ENCODE data around the gene TFB2M.

Gene TFB2M

GRCh38 chr1:246587606-246588005 is 21.5 kb upstream of the TFB2M start:
- H3K4me3 ChIP-seq (ENCODE audit: low read depth, low read length): no peak overlapping the region
- TF ChIP-seq POLR2A (IDR thresholded peaks at IDR 0.05; ENCODE audit: extremely low read depth, insufficient read length) (no peak), MAX (IDR thresholded peaks at IDR 0.05; ENCODE audit: low read depth, low read length) (no peak), MYC (IDR thresholded peaks at IDR 0.05; ENCODE audit: low read depth, low read length) (no peak), CTCF (IDR thresholded peaks at IDR 0.05; ENCODE audit: low read depth, low read length) (no peak)

GRCh38 chr1:246587032-246587431 is 21.0 kb upstream of the TFB2M start:
- H3K4me3 ChIP-seq (ENCODE audit: low read depth, low read length): no peak overlapping the region
- DNase-seq (ENCODE audit: low read depth): no peak

More at GRCh38 chr1:246587606-246588005, 21.5 kb upstream of the TFB2M start:
- DNase-seq (ENCODE audit: low read depth): peak; percentile 37

GRCh38 chr1:246583448-246584185 is 17.6 kb upstream of the TFB2M start:
- TF ChIP-seq POLR2A (IDR thresholded peaks at IDR 0.05; ENCODE audit: extremely low read depth, insufficient read length): no peak
- no peak for TF ChIP-seq MYC (IDR thresholded peaks at IDR 0.05; ENCODE audit: low read depth, low read length)
- TF ChIP-seq CTCF (IDR thresholded peaks at IDR 0.05; ENCODE audit: low read depth, low read length): no peak
- no peak for TF ChIP-seq MAX (IDR thresholded peaks at IDR 0.05; ENCODE audit: low read depth, low read length)
- DNase-seq (ENCODE audit: low read depth): no peak
- H3K4me3 ChIP-seq (ENCODE audit: low read depth, low read length): no peak overlapping the region

More at GRCh38 chr1:246587032-246587431, 21.0 kb upstream of the TFB2M start:
- TF ChIP-seq CTCF (IDR thresholded peaks at IDR 0.05; ENCODE audit: low read depth, low read length) (no peak), MAX (IDR thresholded peaks at IDR 0.05; ENCODE audit: low read depth, low read length) (no peak), POLR2A (IDR thresholded peaks at IDR 0.05; ENCODE audit: extremely low read depth, insufficient read length) (no peak), MYC (IDR thresholded peaks at IDR 0.05; ENCODE audit: low read depth, low read length) (no peak)

GRCh38 chr1:246583056-246583440 is 17.0 kb upstream of the TFB2M start:
- no peak for TF ChIP-seq MYC (IDR thresholded peaks at IDR 0.05; ENCODE audit: low read depth, low read length)
- no peak for TF ChIP-seq MAX (IDR thresholded peaks at IDR 0.05; ENCODE audit: low read depth, low read length)
- no peak for TF ChIP-seq CTCF (IDR thresholded peaks at IDR 0.05; ENCODE audit: low read depth, low read length)
- no peak for TF ChIP-seq POLR2A (IDR thresholded peaks at IDR 0.05; ENCODE audit: extremely low read depth, insufficient read length)
- H3K4me3 ChIP-seq (ENCODE audit: low read depth, low read length): no peak overlapping the region
- no peak for DNase-seq (ENCODE audit: low read depth)

- DNase-seq (ENCODE audit: low read depth): no peak
- H3K4me3 ChIP-seq (ENCODE audit: low read depth, low read length): no peak overlapping the region
- TF ChIP-seq MAX (IDR thresholded peaks at IDR 0.05; ENCODE audit: low read depth, low read length) (no peak), POLR2A (IDR thresholded peaks at IDR 0.05; ENCODE audit: extremely low read depth, insufficient read length) (no peak), CTCF (IDR thresholded peaks at IDR 0.05; ENCODE audit: low read depth, low read length) (no peak), MYC (IDR thresholded peaks at IDR 0.05; ENCODE audit: low read depth, low read length) (no peak)
These were observed 16.4 kb upstream of the TFB2M start for GRCh38 chr1:246582301-246583055.
